ENCODE measurements around the gene POLE. TPM values are rescaled to one million over a fixed set of nuclear protein-coding genes. Genes with fewer than 3 reads are reported as not detected.
A peak's percentile ranks its signal among the peaks of the same experiment; 100 is the strongest.

The POLE gene
- total and polyA plus RNA-seq, 9 of the 15 experiments (the other 6 are each of a cell fraction or from before 2014, with no cell fraction given) = 2.4 to 154 (median 49.6) TPM

- ChIA-PET CTCF (ENCODE audit: low intra/inter-chr PET ratio) (no interaction called here), POLR2A (no interaction called here)
- Histone ChIP-seq H3K27me3 (ENCODE audit: control insufficient read depth in 2 of 2, insufficient read depth in 2 of 2, low read length in 2 of 2) (no peaks in the 10 kb centered on the region), H3K36me3 (ENCODE audit: control insufficient read depth, insufficient read depth, low read length) (peaks cover 48% of the 10 kb centered on the region), H3K4me3 (no peak overlapping the region), H3K79me2 (ENCODE audit: control insufficient read depth, insufficient read depth, low read length) (peaks cover 53% of the 10 kb centered on the region), H3K9ac (ENCODE audit: insufficient read depth in 1 of 2, low read depth in 2 of 2, low read length in 2 of 2) (peak overlapping the region in 1 of 2 experiments; percentile 33; a peak in 1 of 4 replicates), H2AFZ (ENCODE audit: low read depth, low read length) (no peak overlapping the region), H3K4me2 (ENCODE audit: insufficient read depth, low read length) (no peak overlapping the region), H3K9me1 (ENCODE audit: control insufficient read depth, insufficient read depth, low read length) (no peaks in the 10 kb centered on the region), H3K27ac (ENCODE audit: extremely low read depth, low read depth, low read length) (peak overlapping the region; percentile 28; the same call in 1 of the 3 replicates), H3K4me1 (replicated peaks in 1 of 2; ENCODE audit: control insufficient read depth in 2 of 2, insufficient read depth in 2 of 2, low read length in 2 of 2) (peaks cover 2 to 25% of the 10 kb centered on the region in 2 experiments; a peak in 4 of 5 replicates), H4K20me1 (replicated peaks; ENCODE audit: control insufficient read depth, insufficient read depth, low read length) (no peaks in the 10 kb centered on the region), H3K9me3 (replicated peaks; ENCODE audit: control insufficient read depth, insufficient read depth, low read depth, low read length) (no peaks in the 10 kb centered on the region)
- DNase-seq (ENCODE audit: extremely low read depth in 1 of 4, low spot score in 3 of 4) (no peak), FAIRE-seq (no peak), ATAC-seq (no peak)
- intact Hi-C loops (cut with micrococcal nuclease) = no loop called here
- WGBS (ENCODE audit: insufficient coverage, low coverage, missing lambda C conversion rate) = 90% methylated on average over 2 of the region's 2 CpGs
- in situ Hi-C loops (cut with MboI) = no loop called here
- no TSS peak for BruUV-seq (replicated peaks)
- TF ChIP-seq BRCA1 (IDR thresholded peaks at IDR 0.05) = no peak
- TF ChIP-seq BRCA1 (CRISPR knock-in tag; IDR thresholded peaks at IDR 0.05) = no peak
- no peak for TF ChIP-seq ZNF224 (CRISPR knock-in tag; IDR thresholded peaks at IDR 0.05)
- no peak for TF ChIP-seq ZNF785 (CRISPR knock-in tag; IDR thresholded peaks at IDR 0.05)
- no peak for TF ChIP-seq ZNF212 (CRISPR knock-in tag; IDR thresholded peaks at IDR 0.05)
- TF ChIP-seq TRIM25 (IDR thresholded peaks at IDR 0.05; ENCODE audit: borderline replicate concordance) = no peak
- TF ChIP-seq ZNF408 (CRISPR knock-in tag; IDR thresholded peaks at IDR 0.05; ENCODE audit: low read depth) = no peak
- TF ChIP-seq SIN3A (IDR thresholded peaks at IDR 0.05; ENCODE audit: borderline replicate concordance in 2 of 2, control insufficient read depth in 1 of 2, low read depth in 2 of 2, low read length in 2 of 2) = no peak
- TF ChIP-seq JUN (IDR thresholded peaks at IDR 0.05; ENCODE audit: borderline replicate concordance, low read depth, low read length) = no peak
- TF ChIP-seq JUN (CRISPR knock-in tag; IDR thresholded peaks at IDR 0.05; ENCODE audit: borderline replicate concordance) = no peak
- TF ChIP-seq ELK3 (CRISPR knock-in tag; IDR thresholded peaks at IDR 0.05) = no peak
- TF ChIP-seq, protein P1, sequence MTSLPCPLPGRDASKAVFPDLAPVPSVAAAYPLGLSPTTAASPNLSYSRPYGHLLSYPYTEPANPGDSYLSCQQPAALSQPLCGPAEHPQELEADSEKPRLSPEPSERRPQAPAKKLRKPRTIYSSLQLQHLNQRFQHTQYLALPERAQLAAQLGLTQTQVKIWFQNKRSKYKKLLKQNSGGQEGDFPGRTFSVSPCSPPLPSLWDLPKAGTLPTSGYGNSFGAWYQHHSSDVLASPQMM (CRISPR knock-in tag; IDR thresholded peaks at IDR 0.05) = no peak
- TF ChIP-seq FOXO4 (CRISPR knock-in tag; IDR thresholded peaks at IDR 0.05) = no peak
Measured at GRCh38 chr12:132713123-132713522, 26.0 kb upstream of the POLE start.
